Occipital lobe (tissue), 2 donors: Measurements from ENCODE around the gene OSBPL10. TPM values are rescaled to one million over a fixed set of nuclear protein-coding genes. Genes with fewer than 3 reads are reported as not detected.

Experiments used
- DNase-seq: peaks from one replicate; lab custom pipeline; 2025; lab: John Stamatoyannopoulos, UW
- total RNA-seq: library from RNA; depleted of rRNA; stranded (reverse); fragments of >200 nt; gene quantifications from one replicate; pipeline ENCODE4 v1.2.3, GENCODE V29; 2014

The OSBPL10 gene
- total RNA-seq, 1 donor from 2014 or later: 14.0 TPM

GRCh38 chr3:31671451-31671850, 309.6 kb downstream of the OSBPL10 start:
- no peak for DNase-seq

- no peak for DNase-seq
These were observed 310.3 kb downstream of the OSBPL10 start for GRCh38 chr3:31670722-31671121.

- no peak for DNase-seq
These were observed 310.9 kb downstream of the OSBPL10 start for GRCh38 chr3:31670136-31670535.

- no peak for DNase-seq
These were observed 312.8 kb downstream of the OSBPL10 start for GRCh38 chr3:31668242-31668641.

GRCh38 chr3:31667582-31667981, 313.5 kb downstream of the OSBPL10 start:
- DNase-seq: no peak

- DNase-seq: no peak
These were observed 317.0 kb downstream of the OSBPL10 start for GRCh38 chr3:31664031-31664430.

- no peak for DNase-seq
These were observed 318.9 kb downstream of the OSBPL10 start for GRCh38 chr3:31661993-31662670.

- no peak for DNase-seq
These were observed 319.8 kb downstream of the OSBPL10 start for GRCh38 chr3:31661286-31661685.

- no peak for DNase-seq
These were observed 321.8 kb downstream of the OSBPL10 start for GRCh38 chr3:31659246-31659645.

- no peak for DNase-seq
These were observed 326.1 kb downstream of the OSBPL10 start for GRCh38 chr3:31654998-31655397.

GRCh38 chr3:31653464-31653863, 327.6 kb downstream of the OSBPL10 start:
- no peak for DNase-seq

GRCh38 chr3:31652296-31652695, 328.8 kb downstream of the OSBPL10 start:
- no peak for DNase-seq

- DNase-seq: no peak
These were observed 332.6 kb downstream of the OSBPL10 start for GRCh38 chr3:31648286-31648968.

- DNase-seq: no peak
These were observed 335.8 kb downstream of the OSBPL10 start for GRCh38 chr3:31645256-31645655.

- no peak for DNase-seq
These were observed 341.2 kb downstream of the OSBPL10 start for GRCh38 chr3:31639828-31640227.

GRCh38 chr3:31636694-31637442, 344.2 kb downstream of the OSBPL10 start:
- no peak for DNase-seq

- no peak for DNase-seq
These were observed 345.0 kb downstream of the OSBPL10 start for GRCh38 chr3:31636049-31636448.

- DNase-seq: no peak
These were observed 345.5 kb downstream of the OSBPL10 start for GRCh38 chr3:31635545-31635944.

- no peak for DNase-seq
These were observed 346.6 kb downstream of the OSBPL10 start for GRCh38 chr3:31634476-31634875.

- no peak for DNase-seq
These were observed 352.0 kb downstream of the OSBPL10 start for GRCh38 chr3:31629054-31629453.

- no peak for DNase-seq
These were observed 355.7 kb downstream of the OSBPL10 start for GRCh38 chr3:31625358-31625757.

- no peak for DNase-seq
These were observed 356.9 kb downstream of the OSBPL10 start for GRCh38 chr3:31624083-31624709.
